HepG2 (cell line): ENCODE measurements around the gene C16orf87. TPM values are rescaled to one million over a fixed set of nuclear protein-coding genes. Genes with fewer than 3 reads are reported as not detected.

Experiments used
- ATAC-seq: fragments of 200-7000 bp; cut with Tn5 transposase; 3 replicates; pipeline ENCODE4 v1.9.1; 2020; ENCODE audit warnings: mild to moderate bottlenecking, moderate library complexity
- BruUV-seq: library from RNA; stranded (reverse); fragments of 400-500 nt; replicated peaks from 2 replicates; lab custom pipeline; 2021; lab: Mats Ljungman, UMichigan
- CTCF ChIA-PET: fragments of 300-600 bp; formaldehyde crosslinking; extraction: SDS; loops from one replicate; lab custom pipeline; 2021; ENCODE audit warnings: low total read pairs, inconsistent platforms, low intra/inter-chr PET ratio; lab: Yijun Ruan, JAX
- POLR2A ChIA-PET: fragments of 350-600 bp; sonication (Branson Sonifier 250); formaldehyde crosslinking; loops from one replicate; lab custom pipeline; 2020; ENCODE audit warnings: antibody characterized with exemption, inconsistent platforms; lab: Yijun Ruan, JAX
- DNase-seq: peaks from one replicate; pipeline ENCODE4 v3.0.0-alpha.2; 2015; ENCODE audit warnings: low spot score
- FAIRE-seq: peaks from 3 replicates; lab custom pipeline; 2011; peaks lifted over from hg19 to GRCh38; lab: Jason Lieb, UNC
- H2AFZ ChIP-seq: one replicate; pipeline ENCODE4 v1.6.1; 2011; ENCODE audit warnings: low read length, inconsistent platforms
- H3K27ac ChIP-seq: fragments of 300-600 bp; 3 replicates; pipeline ENCODE4 v1.8.0; 2011; ENCODE audit warnings: mixed run types, mild to moderate bottlenecking, mixed read lengths, low read length, inconsistent platforms; ENCODE audit not compliant: insufficient read depth; ENCODE audit errors: extremely low read length
- H3K27me3 ChIP-seq, 2 experiments: fragments of 200-600 bp in 1 of 2; 2 replicates in 1 of 2; 3 replicates in 1 of 2; pipeline versions ENCODE4 v1.6.0 to v1.8.0; 2011; ENCODE audit warnings: low read length in 2 of 2, mild to moderate bottlenecking in 2 of 2, moderate library complexity in 2 of 2, inconsistent platforms in 1 of 2; ENCODE audit not compliant: insufficient read depth in 2 of 2, control insufficient read depth in 1 of 2
- H3K36me3 ChIP-seq, 2 experiments: fragments of 200-600 bp in 1 of 2; replicated peaks in 1 of 2; 2 replicates in 1 of 2; 3 replicates in 1 of 2; pipeline versions ENCODE4 v1.5.1 to v1.8.0; 2011; ENCODE audit warnings: low read length in 2 of 2, inconsistent platforms in 1 of 2; ENCODE audit not compliant: insufficient read depth in 2 of 2, control insufficient read depth in 1 of 2
- H3K4me1 ChIP-seq: 2 replicates; pipeline ENCODE4 v1.5.1; 2012; ENCODE audit warnings: low read length, inconsistent platforms; ENCODE audit not compliant: insufficient read depth
- H3K4me2 ChIP-seq: 2 replicates; pipeline ENCODE4 v1.6.0; 2011; ENCODE audit warnings: low read depth, low read length, inconsistent platforms
- H3K4me3 ChIP-seq, 3 experiments: fragments of 200-600 bp in 1 of 3; sonication (generic), shearing (Covaris generic) in 1 of 3; replicated peaks in 1 of 3; 2 replicates each; pipeline ENCODE4 v1.5.1; 2011 to 2016; ENCODE audit warnings: low read length in 3 of 3, inconsistent platforms in 2 of 3, low read depth in 2 of 3, mild to moderate bottlenecking in 2 of 3, control low read depth in 1 of 3, mixed read lengths in 1 of 3; ENCODE audit not compliant: insufficient read depth in 1 of 3
- H3K79me2 ChIP-seq: one replicate; pipeline ENCODE4 v1.6.1; 2011; ENCODE audit warnings: low read length, inconsistent platforms; ENCODE audit not compliant: insufficient read depth
- H3K9ac ChIP-seq: 2 replicates; pipeline ENCODE4 v1.6.0; 2011; ENCODE audit warnings: mild to moderate bottlenecking, low read depth, low read length, inconsistent platforms; ENCODE audit not compliant: insufficient read depth
- H3K9me3 ChIP-seq: 2 replicates; pipeline ENCODE4 v1.5.1; 2012; ENCODE audit warnings: mild to moderate bottlenecking, low read length
- H4K20me1 ChIP-seq: 2 replicates; pipeline ENCODE4 v1.6.0; 2011; ENCODE audit warnings: inconsistent platforms, mild to moderate bottlenecking, low read length, moderate library complexity; ENCODE audit not compliant: insufficient read depth
- BORCS8-MEF2B ChIP-seq: sonication (generic); formaldehyde crosslinking; IDR thresholded peaks from 2 replicates; pipeline ENCODE4 v1.8.0; 2022; ENCODE audit warnings: mild to moderate bottlenecking, missing genetic modification reagents
- CEBPG ChIP-seq: IDR thresholded peaks from 2 replicates; pipeline ENCODE4 v1.6.1; 2016
- MATR3 ChIP-seq: sonication (generic); formaldehyde crosslinking; IDR thresholded peaks from 2 replicates; pipeline ENCODE4 v1.4.0; 2020; ENCODE audit warnings: missing genetic modification reagents
- TBL1XR1 ChIP-seq: fragments of 150-350 bp; IDR thresholded peaks from 2 replicates; pipeline ENCODE4 v1.6.1; 2014; ENCODE audit warnings: borderline replicate concordance, low read length; ENCODE audit not compliant: partially characterized antibody
- ZFAT ChIP-seq: sonication (generic); formaldehyde crosslinking; conservative IDR thresholded peaks from 2 replicates; pipeline ENCODE4 v1.8.1; 2023; ENCODE audit warnings: missing genetic modification reagents, inconsistent platforms
- ZNF12 ChIP-seq: sonication (generic); formaldehyde crosslinking; IDR thresholded peaks from 2 replicates; pipeline ENCODE4 v1.5.0; 2020; ENCODE audit warnings: missing genetic modification reagents
- ZNF207 ChIP-seq: fragments of 450-650 bp; IDR thresholded peaks from 2 replicates; pipeline ENCODE4 v1.6.1; 2016; ENCODE audit warnings: antibody characterized with exemption, borderline replicate concordance
- ZNF549 ChIP-seq: sonication (generic); formaldehyde crosslinking; IDR thresholded peaks from 2 replicates; pipeline ENCODE4 v1.5.0; 2020; ENCODE audit warnings: missing genetic modification reagents
- ZNF883 ChIP-seq: sonication (generic); formaldehyde crosslinking; IDR thresholded peaks from 2 replicates; pipeline ENCODE4 v1.5.1; 2020; ENCODE audit warnings: mild to moderate bottlenecking, missing genetic modification reagents; ENCODE audit errors: not compliant biosample characterization
- ZSCAN21 ChIP-seq: sonication (generic); formaldehyde crosslinking; IDR thresholded peaks from 2 replicates; pipeline ENCODE4 v1.8.0; 2022; ENCODE audit warnings: mild to moderate bottlenecking, missing genetic modification reagents, moderate library complexity, borderline replicate concordance
- WGBS: methylation state at CpG from one replicate; pipeline ENCODE4 v1.1.6; 2017; ENCODE audit warnings: low lambda C conversion rate; 5-methylcytosine and 5-hydroxymethylcytosine counted together
- in situ Hi-C: cut with HindIII; loops from 2 replicates; pipeline ENCODE4 v1.10.0; 2017; ENCODE audit warnings: low pct_unique_long_range_greater_than_20kb; ENCODE audit not compliant: extremely low pct_ligation_motif_present
- intact Hi-C: fragments of 100-400 bp; cut with micrococcal nuclease; formaldehyde crosslinking; loops from one replicate; pipeline ENCODE4 v1.10.0; 2022; ENCODE audit not compliant: unreplicated experiment
- polyA plus RNA-seq, 8 experiments: library from polyadenylated mRNA; depleted of rRNA in 3 of 8; stranded (reverse) in 7 of 8; unstranded in 1 of 8; fragments of >200 nt; fragmentation: Illumina TruSeq in 4 of 8; extraction: Trizol in 4 of 8; gene quantifications; 2 replicates each; pipeline versions ENCODE4 v1.2.1 to v1.2.3, GENCODE V29; 2011 to 2016; ENCODE audit warnings: low read depth in 4 of 8, missing spikeins in 1 of 8, mixed read lengths in 1 of 8; ENCODE audit not compliant: insufficient read depth in 1 of 8
- total RNA-seq, 5 experiments: library from RNA; depleted of rRNA; stranded (reverse); fragments of >200 nt; fragmentation: Illumina TruSeq; extraction: Trizol; gene quantifications; 2 replicates each; pipeline ENCODE4 v1.2.3, GENCODE V29; 2016; ENCODE audit warnings: low read depth in 1 of 5
- TF ChIP-seq, protein P1 (sequence below): IDR thresholded peaks from 2 replicates; pipeline ENCODE4 v1.6.1; 2016
- TF ChIP-seq, protein P2 (sequence below): sonication (generic); formaldehyde crosslinking; IDR thresholded peaks from 2 replicates; pipeline ENCODE4 v1.4.0; 2020; ENCODE audit warnings: missing genetic modification reagents, borderline replicate concordance
- TF ChIP-seq, protein P3 (sequence below): sonication (generic); formaldehyde crosslinking; IDR thresholded peaks from 2 replicates; pipeline ENCODE4 v1.4.0; 2020; ENCODE audit warnings: mild to moderate bottlenecking, low read depth, missing genetic modification reagents

C16orf87 gene
- total and polyA plus RNA-seq, 2 of the 13 experiments (the other 11 are each of a cell fraction or from before 2014, with no cell fraction given): 8.6 to 19.5 TPM

DNA sequence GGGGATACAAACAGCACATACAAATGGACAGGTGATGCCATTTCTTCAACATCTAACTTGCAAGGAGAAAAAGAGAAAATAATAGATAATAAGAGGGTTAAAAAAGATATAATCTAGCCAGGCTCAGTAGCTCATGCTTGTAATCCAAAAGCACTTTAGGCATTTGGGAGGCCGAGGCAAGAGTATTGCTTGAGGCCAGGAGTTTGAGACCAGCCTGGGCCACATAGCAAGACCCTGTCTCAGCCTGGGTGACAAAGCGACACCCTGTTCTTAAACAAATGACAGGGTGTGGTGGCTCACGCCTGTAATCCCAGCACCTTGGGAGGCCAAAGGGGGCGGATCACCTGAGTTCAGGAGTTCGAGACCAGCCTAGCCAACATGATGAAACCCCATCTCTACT, 19.3 kb downstream of the C16orf87 start (continued):
- TF ChIP-seq ZSCAN21 (CRISPR knock-in tag) (no peak), BORCS8-MEF2B (CRISPR knock-in tag) (no peak), ZNF12 (CRISPR knock-in tag) (no peak), TBL1XR1 (no peak), CEBPG (CRISPR knock-in tag) (no peak), ZNF549 (no peak), ZNF883 (no peak)
- TF ChIP-seq, protein P1, sequence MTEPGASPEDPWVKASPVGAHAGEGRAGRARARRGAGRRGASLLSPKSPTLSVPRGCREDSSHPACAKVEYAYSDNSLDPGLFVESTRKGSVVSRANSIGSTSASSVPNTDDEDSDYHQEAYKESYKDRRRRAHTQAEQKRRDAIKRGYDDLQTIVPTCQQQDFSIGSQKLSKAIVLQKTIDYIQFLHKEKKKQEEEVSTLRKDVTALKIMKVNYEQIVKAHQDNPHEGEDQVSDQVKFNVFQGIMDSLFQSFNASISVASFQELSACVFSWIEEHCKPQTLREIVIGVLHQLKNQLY: no peak

DNA sequence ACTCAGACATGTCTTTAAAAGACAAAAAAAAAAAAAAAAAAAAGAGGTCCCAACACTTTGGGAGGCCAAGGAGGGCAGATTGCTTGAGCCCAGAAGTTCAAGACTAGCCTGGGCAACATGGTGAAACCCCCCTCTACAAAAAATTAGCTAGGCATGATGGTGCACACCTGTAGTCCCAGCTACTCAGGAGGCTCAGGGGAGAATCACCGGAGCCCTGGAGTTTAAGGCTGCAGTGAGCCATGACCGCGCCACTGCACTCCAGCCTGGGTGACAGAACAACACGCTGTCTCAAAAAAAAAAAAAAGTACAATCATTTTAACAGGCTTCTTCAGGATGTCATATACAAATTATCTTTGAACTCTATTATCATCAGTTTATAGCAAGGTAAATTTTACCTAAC, 22.0 kb downstream of the C16orf87 start:
- Histone ChIP-seq H4K20me1 (no peaks in the 10 kb centered on the region; the same call in 1 of the 2 replicates), H3K27ac (no peak overlapping the region), H3K4me1 (peaks cover 28% of the 10 kb centered on the region), H3K9ac (no peak overlapping the region), H3K9me3 (no peaks in the 10 kb centered on the region), H3K36me3 (peaks cover 0 to 8% of the 10 kb centered on the region in 2 experiments; a peak in 3 of 5 replicates), H3K4me3 (no peak overlapping the region), H3K79me2 (peaks cover 42% of the 10 kb centered on the region), H3K4me2 (no peak overlapping the region), H3K27me3 (no peaks in the 10 kb centered on the region), H2AFZ (no peak overlapping the region)
- TF ChIP-seq, protein P2, sequence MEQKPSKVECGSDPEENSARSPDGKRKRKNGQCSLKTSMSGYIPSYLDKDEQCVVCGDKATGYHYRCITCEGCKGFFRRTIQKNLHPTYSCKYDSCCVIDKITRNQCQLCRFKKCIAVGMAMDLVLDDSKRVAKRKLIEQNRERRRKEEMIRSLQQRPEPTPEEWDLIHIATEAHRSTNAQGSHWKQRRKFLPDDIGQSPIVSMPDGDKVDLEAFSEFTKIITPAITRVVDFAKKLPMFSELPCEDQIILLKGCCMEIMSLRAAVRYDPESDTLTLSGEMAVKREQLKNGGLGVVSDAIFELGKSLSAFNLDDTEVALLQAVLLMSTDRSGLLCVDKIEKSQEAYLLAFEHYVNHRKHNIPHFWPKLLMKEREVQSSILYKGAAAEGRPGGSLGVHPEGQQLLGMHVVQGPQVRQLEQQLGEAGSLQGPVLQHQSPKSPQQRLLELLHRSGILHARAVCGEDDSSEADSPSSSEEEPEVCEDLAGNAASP: no peak
- TF ChIP-seq ZNF207 (no peak), MATR3 (CRISPR knock-in tag) (no peak), ZFAT (CRISPR knock-in tag) (no peak)
- TF ChIP-seq, protein P3, sequence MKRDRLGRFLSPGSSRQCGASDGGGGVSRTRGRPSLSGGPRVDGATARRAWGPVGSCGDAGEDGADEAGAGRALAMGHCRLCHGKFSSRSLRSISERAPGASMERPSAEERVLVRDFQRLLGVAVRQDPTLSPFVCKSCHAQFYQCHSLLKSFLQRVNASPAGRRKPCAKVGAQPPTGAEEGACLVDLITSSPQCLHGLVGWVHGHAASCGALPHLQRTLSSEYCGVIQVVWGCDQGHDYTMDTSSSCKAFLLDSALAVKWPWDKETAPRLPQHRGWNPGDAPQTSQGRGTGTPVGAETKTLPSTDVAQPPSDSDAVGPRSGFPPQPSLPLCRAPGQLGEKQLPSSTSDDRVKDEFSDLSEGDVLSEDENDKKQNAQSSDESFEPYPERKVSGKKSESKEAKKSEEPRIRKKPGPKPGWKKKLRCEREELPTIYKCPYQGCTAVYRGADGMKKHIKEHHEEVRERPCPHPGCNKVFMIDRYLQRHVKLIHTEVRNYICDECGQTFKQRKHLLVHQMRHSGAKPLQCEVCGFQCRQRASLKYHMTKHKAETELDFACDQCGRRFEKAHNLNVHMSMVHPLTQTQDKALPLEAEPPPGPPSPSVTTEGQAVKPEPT (CRISPR knock-in tag): no peak
- in situ Hi-C loops (no loop called here), intact Hi-C loops (no loop called here)
- ATAC-seq (no peak), FAIRE-seq (no peak), DNase-seq (no peak)
- POLR2A ChIA-PET: no interaction called here
- CTCF ChIA-PET: no interaction called here
- over 99% methylated on average over 4 of the region's 4 CpGs for WGBS
- no TSS peak for BruUV-seq
